GM10847 (cell line): ENCODE results near the gene OR8B8.

Experiments
- POLR2A ChIP-seq: IDR thresholded peaks from 2 replicates; pipeline ENCODE4 v1.6.1; 2011; ENCODE audit not compliant: insufficient read length; ENCODE audit errors: extremely low read depth

The OR8B8 gene

DNA sequence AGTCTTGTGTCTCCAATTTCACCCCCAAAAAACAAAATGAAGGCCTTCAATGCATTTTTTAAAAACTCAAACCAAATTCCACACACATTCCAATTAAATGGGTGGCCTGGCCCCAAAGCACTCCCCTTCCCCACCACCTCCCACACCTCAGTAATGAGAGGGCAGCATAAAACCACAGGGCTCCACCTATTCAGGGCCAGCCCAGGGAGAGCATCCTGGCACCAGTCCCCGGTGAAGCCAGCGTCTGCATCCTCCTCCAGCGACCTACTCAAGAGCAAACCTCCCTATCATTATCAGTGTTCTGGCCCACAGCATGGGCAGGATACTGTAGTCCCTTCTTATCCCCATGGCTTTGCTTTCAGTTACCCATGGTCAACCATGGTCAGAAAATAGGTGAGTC is 17.8 kb upstream of the OR8B8 start:
- no peak for TF ChIP-seq POLR2A

DNA sequence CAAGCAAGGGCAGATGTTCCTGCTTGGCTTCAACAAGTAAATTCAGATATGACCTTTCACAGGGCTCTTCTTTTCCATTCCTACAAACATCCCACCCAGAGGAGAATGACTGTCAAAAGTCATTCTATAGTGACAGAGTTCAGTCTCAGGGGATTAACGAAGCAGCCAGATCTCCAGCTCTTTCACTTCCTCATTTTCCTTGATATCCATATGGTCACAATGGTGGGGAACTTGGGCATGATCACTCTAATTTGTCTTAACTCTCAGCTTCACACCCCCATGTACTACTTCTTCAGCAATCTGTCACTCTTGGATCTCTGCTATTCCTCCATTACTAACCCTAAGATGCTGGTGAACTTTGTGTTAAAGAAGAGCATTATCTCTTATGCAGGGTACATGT is 15.0 kb upstream of the OR8B8 start:
- no peak for TF ChIP-seq POLR2A

DNA sequence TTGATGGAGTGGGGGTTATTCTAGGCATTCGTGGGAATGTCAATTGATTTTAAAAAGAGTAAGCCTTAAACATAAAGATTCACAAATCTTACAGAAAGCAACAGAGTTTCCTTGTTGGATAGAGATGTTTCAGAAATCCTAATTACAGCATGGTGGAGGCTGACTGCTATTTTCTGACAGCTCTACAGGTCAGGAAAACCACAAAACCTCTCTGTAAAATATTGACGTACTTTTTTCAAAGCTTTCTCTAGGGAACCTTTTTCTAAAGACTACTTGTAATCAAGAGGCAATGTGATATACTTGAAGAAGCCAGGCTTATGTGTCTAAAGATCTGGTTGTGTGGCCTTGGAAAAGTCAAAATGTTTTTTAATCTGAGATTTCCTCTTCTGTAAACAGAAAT is 9.1 kb upstream of the OR8B8 start:
- TF ChIP-seq POLR2A, result no peak

DNA sequence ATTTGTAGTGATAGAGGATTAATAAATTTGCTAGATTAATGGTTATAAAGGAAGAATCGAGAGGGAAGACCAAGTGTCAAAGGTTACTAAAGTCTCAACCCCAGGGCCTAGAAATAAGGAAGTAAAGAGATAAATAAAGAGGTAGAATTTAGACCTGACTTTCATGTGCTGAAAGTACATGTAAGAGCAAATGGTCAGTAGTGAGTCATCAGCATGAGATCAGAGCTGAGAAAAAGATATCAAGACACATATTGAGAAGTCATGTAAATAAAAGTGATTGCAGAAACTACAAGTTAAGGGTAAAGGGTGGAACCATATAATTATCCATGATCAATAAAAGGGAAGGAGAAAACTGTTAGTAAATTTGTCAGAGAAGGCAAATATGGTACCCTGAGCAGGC is 1.4 kb upstream of the OR8B8 start:
- no peak for TF ChIP-seq POLR2A

DNA sequence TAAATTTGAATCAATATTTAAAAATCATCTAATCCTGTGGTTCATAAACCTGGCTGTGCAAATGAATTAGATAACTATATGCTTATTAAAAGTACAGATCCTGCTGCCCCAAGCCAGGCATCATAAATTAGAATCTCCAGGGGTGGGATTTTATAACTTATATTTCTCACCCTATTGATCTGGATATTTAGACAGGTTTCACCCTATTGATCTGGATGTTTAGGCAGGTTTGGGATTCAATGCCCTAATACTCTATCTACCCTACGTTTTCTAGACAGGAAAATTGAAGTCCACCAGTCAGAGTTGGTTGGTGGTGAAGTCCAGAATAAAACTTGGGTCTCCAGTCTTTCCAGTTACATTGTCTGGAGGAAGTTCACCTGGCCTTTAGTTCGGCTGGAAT is 2.6 kb downstream of the OR8B8 start:
- no peak for TF ChIP-seq POLR2A

DNA sequence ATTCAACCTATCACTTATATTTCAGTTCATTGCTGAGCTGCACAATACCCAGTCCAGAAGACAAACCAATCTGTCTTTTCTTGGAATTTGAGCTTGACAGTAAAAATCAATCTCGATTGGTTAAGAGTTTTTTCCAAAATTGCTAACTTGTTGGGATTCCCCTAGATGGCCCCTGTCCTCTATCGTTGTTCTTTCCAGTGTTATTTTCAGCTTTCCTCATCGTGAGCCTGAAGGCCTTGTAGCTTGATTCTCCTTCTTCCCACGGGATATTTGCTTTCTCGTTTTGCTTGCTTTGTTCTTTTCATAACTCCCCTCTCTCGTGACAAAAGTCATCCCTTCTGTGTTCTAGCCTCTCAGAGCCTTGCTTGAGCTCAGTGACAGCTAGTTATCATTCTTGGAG is 3.1 kb downstream of the OR8B8 start:
- TF ChIP-seq POLR2A, result no peak

DNA sequence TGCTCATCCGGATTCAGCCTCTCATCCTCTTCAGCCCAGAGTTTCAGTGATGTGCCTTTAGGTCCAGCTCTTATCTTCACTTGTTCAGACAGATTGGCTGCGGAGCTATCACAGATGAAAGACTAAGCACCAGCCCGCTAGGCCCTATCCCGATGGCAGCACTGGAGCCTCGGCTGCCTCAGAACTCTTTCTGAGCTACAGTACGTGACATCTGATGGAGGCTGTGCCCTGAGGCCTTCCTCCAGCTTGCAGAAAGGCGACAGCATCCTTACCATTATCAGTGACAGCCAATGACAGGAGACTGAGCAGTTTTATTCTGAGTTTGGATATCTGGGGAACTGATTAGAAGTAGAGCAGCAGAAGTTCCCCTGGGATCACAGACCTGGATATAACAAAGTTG is 4.0 kb downstream of the OR8B8 start:
- no peak for TF ChIP-seq POLR2A

DNA sequence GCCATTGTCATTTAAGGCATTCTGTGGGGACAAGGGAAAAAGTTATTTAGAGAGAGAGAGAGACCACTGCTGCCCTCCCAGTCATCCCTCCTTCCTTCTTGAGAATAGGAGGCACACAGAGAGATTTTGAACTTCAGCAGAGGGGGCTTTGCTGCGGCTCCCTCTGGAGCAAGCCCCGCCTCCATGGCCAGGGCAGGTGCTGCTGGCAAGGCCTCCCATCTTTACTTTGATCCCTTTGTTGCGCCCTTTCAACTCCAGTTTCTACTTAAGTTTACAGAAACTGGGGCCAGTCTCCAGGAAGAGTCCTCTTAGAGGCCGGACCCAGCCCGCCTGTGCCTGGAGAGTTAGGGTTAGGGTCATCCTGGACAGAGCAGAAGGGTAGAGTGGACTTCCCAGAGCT is 4.4 kb downstream of the OR8B8 start:
- no peak for TF ChIP-seq POLR2A

DNA sequence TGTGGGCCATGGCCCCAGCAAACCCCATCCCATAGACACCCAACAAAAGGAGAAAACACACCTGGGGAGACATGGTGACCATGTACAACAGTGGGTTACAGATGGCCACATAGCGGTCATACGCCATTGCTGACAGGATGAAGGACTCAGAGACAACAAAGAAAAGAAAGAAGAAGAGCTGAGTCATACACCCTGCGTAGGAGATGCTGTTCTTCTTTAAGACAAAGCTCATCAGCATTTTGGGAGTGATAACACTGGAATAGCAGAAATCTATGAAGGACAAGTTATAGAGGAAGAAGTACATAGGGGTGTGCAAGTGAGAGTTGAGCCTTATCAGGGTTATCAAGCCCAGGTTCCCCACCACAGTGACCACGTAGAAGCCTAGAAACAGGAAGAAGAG is 4.9 kb downstream of the OR8B8 start:
- no peak for TF ChIP-seq POLR2A

DNA sequence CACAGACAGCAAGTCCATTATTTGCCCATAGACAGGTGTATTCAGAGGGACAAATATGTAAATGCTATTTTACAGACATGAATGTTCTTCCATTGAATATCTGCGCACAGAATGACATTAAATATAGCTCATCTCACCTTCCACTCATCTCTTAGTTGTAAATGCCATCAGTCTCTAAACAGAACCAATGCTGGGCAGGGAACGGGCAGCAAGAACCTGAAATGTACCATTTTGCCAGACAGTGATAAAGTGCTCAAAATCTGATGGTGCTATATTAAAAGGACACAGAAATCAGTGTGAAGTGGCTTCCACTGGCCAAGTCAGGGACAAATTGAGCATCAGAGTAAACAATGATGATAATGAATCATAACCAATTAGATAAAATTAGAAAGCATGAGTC is 10.8 kb downstream of the OR8B8 start:
- no peak for TF ChIP-seq POLR2A

DNA sequence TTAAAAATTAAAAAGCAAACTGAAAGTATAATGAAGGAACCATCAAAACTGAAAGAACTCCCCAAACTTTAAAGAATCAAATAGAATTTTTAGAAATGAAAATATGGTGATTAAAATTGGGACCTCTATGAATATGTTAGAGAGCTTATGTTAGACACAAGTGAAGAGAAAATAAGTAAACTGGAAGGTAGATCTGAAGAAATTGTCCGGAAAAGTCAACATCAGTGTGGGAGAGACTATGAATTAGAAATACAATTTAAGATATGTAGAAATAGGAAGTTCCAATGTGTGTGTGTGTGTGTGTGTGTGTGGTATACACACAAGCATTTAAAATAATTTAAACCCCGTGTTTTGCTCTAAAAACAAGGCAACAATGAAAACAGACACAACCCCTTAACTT is 15.9 kb downstream of the OR8B8 start:
- no peak for TF ChIP-seq POLR2A

DNA sequence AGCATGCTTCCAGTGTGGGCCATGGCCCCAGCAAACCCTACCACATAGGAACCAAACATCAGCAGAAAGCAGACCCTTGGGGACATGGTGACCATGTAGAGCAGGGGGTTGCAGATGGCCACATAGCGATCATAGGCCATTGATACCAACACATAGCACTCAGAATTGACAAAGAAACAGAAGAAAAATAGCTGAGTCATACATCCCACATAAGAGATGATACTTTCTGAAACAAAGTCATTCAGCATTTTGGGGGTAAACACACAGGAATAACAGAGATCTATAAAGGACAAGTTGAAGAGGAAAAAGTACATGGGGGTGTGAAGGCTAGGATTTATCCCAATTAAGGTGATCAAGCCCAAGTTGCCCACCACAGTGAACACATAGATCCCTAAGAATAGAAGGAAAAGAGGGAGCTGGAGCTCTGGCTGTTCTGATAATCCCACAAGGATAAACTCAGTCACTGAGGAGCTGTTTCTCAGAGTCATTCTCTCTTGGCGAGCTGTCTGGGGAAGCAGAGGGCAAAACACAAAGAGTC is 21.0 kb downstream of the OR8B8 start, which contains the start of gene OR8B4:
OR8B4 (minus strand) TSS at position 488 of the 538 bp plus-strand sequence; CDS start at position 488, 0 bp downstream.
- no peak for TF ChIP-seq POLR2A

DNA sequence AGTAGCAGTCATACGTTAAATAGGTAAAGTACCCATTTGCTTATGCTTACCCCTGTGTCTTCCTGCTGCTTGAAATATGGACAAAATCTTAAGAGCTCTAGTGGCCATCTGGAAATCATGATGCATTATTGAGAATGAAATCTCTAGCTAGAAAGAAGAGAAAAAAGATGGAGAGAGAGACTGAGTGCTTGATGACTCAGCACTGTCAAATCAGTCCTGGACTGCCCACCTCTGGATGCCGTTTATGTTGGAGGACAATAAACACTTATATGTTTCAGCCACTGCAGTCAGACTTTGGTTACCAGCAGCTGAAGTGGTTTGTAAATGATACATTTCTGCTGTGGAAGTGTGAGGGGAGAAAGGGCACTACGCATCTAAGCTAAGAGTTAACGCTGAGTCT is 24.5 kb downstream of the OR8B8 start:
- no peak for TF ChIP-seq POLR2A

DNA sequence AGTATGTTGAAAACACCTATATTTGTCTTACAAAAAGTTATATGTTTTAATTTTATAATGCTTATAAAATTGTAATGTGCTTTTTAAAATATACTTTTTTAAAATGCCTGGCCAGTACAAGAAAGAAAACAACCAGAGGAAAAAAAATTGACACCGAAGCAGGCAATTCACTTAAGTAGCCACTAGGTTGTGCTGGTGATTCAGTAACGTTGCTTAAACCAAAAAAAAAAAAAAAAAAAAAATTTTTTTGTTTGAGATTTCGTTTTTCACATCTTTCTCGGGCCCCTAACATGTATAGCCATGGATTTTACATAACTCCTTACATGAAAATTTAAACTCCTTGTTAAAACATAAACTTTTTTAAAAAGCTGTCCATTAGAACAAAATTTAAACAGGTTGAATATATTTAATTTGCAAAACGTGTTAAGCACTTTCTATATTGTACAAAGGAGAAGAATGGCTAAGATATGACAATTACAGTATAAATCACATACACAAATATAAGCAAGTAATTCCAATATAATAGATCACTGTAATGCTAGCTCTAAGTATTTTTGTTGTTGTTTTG is 30.1 kb downstream of the OR8B8 start:
- no peak for TF ChIP-seq POLR2A

DNA sequence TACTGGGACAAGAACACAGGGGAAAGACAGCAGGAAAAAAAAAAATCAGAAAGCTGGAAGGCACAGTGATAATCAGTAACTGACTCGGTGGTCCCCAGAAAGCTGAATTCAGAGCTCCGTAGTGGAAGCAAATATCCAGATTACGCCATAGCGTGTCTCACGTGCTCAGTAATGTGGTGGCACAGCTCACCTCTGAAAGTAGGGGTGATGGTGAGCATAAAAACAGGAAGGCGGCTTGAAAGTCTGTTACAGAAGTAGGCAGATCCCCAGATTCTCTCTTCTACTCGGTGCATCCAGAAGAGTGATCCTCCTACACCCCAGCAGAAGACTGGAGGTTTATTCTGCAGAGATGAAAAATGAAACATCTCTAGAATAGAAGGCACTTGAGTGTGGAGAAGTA is 35.6 kb downstream of the OR8B8 start:
- no peak for TF ChIP-seq POLR2A

DNA sequence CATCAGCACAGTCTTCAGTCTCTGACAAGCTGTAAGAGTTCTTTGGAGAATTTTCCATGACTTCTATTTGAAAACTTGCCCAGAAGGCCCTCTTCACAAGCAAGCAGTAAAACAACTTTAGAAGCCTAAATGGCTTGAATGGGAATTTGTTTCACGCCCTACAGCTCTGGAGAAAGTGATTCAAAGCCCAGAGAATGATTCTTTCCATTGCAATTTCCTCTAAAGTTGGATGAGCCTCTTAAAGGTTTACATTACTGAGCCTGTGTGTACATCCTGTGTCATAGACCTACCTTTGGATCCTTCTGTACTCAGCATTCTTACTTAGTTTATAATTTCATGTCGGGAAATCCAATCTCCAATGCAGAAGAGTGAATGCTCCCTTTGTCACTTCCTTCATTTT is 39.9 kb downstream of the OR8B8 start:
- no peak for TF ChIP-seq POLR2A

DNA sequence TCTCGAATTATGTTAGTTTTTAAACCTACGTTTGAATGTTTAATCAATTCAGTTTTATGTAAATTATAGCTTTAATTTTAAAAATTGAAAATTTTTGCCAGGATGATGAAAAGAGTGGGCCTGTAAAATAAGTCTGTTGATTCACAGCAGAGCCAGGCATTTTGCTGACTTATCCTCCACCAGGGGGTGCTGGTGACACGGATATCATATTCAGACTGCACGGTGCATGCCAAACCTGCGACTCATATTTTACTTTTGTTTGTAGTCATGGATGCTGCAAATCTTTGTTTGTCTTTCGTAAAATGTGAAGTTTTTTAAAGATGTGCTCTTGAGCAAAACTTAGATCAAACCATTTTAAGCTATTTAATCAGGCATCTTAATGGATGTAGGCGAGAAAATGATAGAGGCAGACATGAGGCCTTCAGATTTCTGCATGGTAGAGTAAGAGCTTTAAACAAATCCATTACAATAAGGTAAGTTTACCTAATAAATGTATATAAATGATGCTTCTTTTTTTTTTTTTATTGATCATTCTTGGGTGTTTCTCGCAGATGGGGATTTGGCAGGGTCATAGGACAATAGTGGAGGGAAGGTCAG is 43.1 kb downstream of the OR8B8 start:
- no peak for TF ChIP-seq POLR2A
